ENCODE measurements around the gene SPATA3. TPM values are rescaled to one million over a fixed set of nuclear protein-coding genes. Genes with fewer than 3 reads are reported as not detected.
A peak's percentile ranks its signal among the peaks of the same experiment; 100 is the strongest.

Gene SPATA3
- polyA plus RNA-seq, 3 donors = not detected

DNA sequence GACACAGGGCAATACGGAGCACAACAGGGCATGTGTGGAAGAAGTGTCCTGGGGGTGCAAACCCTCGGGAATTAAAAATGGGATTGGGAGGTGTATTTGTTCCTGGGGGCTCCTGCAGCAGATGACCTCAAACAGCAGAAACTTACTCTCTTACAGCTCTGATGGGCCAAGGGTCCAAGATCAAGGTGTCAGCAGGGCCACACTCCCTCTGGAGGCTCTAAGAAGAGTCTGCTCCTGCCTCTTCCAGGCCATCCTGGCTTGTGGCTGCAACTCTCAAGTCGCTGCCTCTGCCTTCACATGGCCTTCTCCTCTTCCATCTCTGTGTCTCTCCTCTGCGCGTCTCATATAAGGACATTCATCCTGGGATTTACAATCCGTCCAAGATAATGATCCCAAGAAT is 12.4 kb upstream of the SPATA3 start:
- H3K4me2 ChIP-seq (replicated peaks; ENCODE audit: extremely low read depth, low read length, poor library complexity, severe bottlenecking) = no peak overlapping the region
- WGBS (ENCODE audit: insufficient coverage) = 100% methylated on average over 4 of the region's 6 CpGs
- H3K9me3 ChIP-seq (replicated peaks in 1 of 2; ENCODE audit: control insufficient read depth in 1 of 2, insufficient read depth in 1 of 2, low read length in 2 of 2) = no peaks in the 10 kb centered on the region
- H3K27ac Mint-ChIP-seq = peak overlapping the region in 1 of 7 donors; percentile 46
- peaks cover 5% of the 10 kb centered on the region for H3K4me1 Mint-ChIP-seq
- H3K9ac ChIP-seq (ENCODE audit: insufficient read depth, low read length, poor library complexity, severe bottlenecking) = no peak overlapping the region
- H3K79me2 ChIP-seq (ENCODE audit: insufficient read depth, low read length) = no peaks in the 10 kb centered on the region
- TF ChIP-seq, protein P1, sequence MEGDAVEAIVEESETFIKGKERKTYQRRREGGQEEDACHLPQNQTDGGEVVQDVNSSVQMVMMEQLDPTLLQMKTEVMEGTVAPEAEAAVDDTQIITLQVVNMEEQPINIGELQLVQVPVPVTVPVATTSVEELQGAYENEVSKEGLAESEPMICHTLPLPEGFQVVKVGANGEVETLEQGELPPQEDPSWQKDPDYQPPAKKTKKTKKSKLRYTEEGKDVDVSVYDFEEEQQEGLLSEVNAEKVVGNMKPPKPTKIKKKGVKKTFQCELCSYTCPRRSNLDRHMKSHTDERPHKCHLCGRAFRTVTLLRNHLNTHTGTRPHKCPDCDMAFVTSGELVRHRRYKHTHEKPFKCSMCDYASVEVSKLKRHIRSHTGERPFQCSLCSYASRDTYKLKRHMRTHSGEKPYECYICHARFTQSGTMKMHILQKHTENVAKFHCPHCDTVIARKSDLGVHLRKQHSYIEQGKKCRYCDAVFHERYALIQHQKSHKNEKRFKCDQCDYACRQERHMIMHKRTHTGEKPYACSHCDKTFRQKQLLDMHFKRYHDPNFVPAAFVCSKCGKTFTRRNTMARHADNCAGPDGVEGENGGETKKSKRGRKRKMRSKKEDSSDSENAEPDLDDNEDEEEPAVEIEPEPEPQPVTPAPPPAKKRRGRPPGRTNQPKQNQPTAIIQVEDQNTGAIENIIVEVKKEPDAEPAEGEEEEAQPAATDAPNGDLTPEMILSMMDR (IDR thresholded peaks at IDR 0.05) = no peak
- peaks cover 6 to 7% of the 10 kb centered on the region in 2 donors for H3K4me1 ChIP-seq (ENCODE audit: control insufficient read depth in 1 of 2, insufficient read depth in 2 of 2, low read length in 2 of 2)
- no peaks in the 10 kb centered on the region for H4K20me1 ChIP-seq (ENCODE audit: insufficient read depth, low read length)
- H2AFZ ChIP-seq (ENCODE audit: insufficient read depth, low read depth, low read length, poor library complexity, severe bottlenecking) = no peak overlapping the region
- H3K9me3 Mint-ChIP-seq = no peaks in the 10 kb centered on the region
- H3K36me3 Mint-ChIP-seq = no peaks in the 10 kb centered on the region
- H3K27ac ChIP-seq (ENCODE audit: low read depth in 1 of 2, low read length in 2 of 2) = no peak overlapping the region
- H3K4me3 ChIP-seq (replicated peaks in 1 of 3; ENCODE audit: low read depth in 2 of 3, low read length in 3 of 3) = no peak overlapping the region
- H3K36me3 ChIP-seq (replicated peaks in 1 of 2; ENCODE audit: control insufficient read depth in 1 of 2, insufficient read depth in 2 of 2, low read length in 2 of 2) = no peaks in the 10 kb centered on the region
- peaks cover 5 to 16% (median 9%) of the 10 kb centered on the region in 3 donors for H3K27me3 Mint-ChIP-seq (ENCODE audit: low read depth in 3 of 3)
- H3K27me3 ChIP-seq (ENCODE audit: control insufficient read depth in 2 of 2, insufficient read depth in 2 of 2, low read length in 2 of 2) = no peaks in the 10 kb centered on the region
- DNase-seq = no peak
- intact Hi-C loops (cut with micrococcal nuclease) = no loop called here
- H3K4me3 Mint-ChIP-seq = no peak overlapping the region

DNA sequence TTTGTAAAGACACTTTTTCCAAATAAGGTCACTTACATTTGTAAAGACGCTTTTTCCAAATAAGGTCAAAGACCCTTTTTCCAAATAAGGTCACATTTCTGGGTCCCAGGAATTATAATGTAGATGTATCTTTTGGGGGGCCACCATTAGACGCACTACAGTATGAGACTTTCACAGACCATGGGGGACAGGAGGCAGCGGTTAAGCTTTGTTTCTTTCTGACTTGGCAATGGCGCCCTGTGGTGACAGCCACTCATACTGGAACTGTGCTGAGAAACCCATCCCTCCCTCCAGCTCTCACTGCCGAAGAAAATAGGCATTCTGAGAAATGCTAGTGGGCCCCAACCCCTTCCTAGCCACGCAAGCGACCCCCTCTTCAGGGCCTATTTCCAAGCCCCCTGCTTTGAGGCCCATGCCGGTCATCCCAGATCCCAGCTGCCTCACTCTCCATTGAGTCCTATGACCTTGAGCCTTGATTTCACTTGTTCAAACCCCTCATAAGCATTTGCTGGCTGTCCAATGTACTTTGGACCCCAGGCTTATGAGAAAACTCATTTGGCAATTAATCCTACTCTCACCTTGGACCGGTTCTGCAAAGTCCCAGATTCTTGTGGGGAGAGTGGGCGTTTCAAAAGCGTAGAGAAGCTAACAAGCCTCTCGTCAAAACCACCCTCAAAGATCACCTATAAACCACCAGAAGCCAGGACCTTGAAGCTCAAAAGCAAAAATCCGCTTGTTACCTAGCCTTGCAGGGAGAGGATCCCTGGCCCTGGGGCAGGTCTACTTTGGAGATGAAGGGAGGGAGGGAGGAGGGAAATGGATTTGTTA is 11.3 kb upstream of the SPATA3 start:
- intact Hi-C loops (cut with micrococcal nuclease) = no loop called here
- H3K27me3 ChIP-seq (ENCODE audit: control insufficient read depth in 2 of 2, insufficient read depth in 2 of 2, low read length in 2 of 2) = no peaks in the 10 kb centered on the region
- no peak overlapping the region for H3K4me3 Mint-ChIP-seq
- peaks cover 6 to 21% (median 10%) of the 10 kb centered on the region in 3 donors for H3K27me3 Mint-ChIP-seq (ENCODE audit: low read depth in 3 of 3)
- no peak overlapping the region for H3K27ac Mint-ChIP-seq
- no peaks in the 10 kb centered on the region for H3K9me3 ChIP-seq (replicated peaks in 1 of 2; ENCODE audit: control insufficient read depth in 1 of 2, insufficient read depth in 1 of 2, low read length in 2 of 2)
- peaks cover 5% of the 10 kb centered on the region for H3K4me1 Mint-ChIP-seq
- H3K9me3 Mint-ChIP-seq = peaks cover 0 to 2% (median 0%) of the 10 kb centered on the region in 7 donors
- H3K9ac ChIP-seq (ENCODE audit: insufficient read depth, low read length, poor library complexity, severe bottlenecking) = no peak overlapping the region
- WGBS (ENCODE audit: insufficient coverage) = 96% methylated on average over 7 of the region's 13 CpGs
- H3K27ac ChIP-seq (ENCODE audit: low read depth in 1 of 2, low read length in 2 of 2) = no peak overlapping the region
- no peaks in the 10 kb centered on the region for H3K36me3 Mint-ChIP-seq
- H3K4me3 ChIP-seq (replicated peaks in 1 of 3; ENCODE audit: low read depth in 2 of 3, low read length in 3 of 3) = no peak overlapping the region
- TF ChIP-seq, protein P1 (IDR thresholded peaks at IDR 0.05) = no peak
- H3K4me2 ChIP-seq (replicated peaks; ENCODE audit: extremely low read depth, low read length, poor library complexity, severe bottlenecking) = no peak overlapping the region
- H3K36me3 ChIP-seq (replicated peaks in 1 of 2; ENCODE audit: control insufficient read depth in 1 of 2, insufficient read depth in 2 of 2, low read length in 2 of 2) = no peaks in the 10 kb centered on the region
- DNase-seq = no peak
- no peaks in the 10 kb centered on the region for H4K20me1 ChIP-seq (ENCODE audit: insufficient read depth, low read length)
- H3K4me1 ChIP-seq (ENCODE audit: control insufficient read depth in 1 of 2, insufficient read depth in 2 of 2, low read length in 2 of 2) = peaks cover 6 to 7% of the 10 kb centered on the region in 2 donors
- H3K79me2 ChIP-seq (ENCODE audit: insufficient read depth, low read length) = no peaks in the 10 kb centered on the region
- no peak overlapping the region for H2AFZ ChIP-seq (ENCODE audit: insufficient read depth, low read depth, low read length, poor library complexity, severe bottlenecking)

All from CD14-positive monocyte (primary cell).